Activated naive CD4-positive, alpha-beta T cell treated with anti-CD3 and anti-CD28 coated beads, Interleukin-2, amount 50 U/mL, for 24 hours (primary cell): ENCODE results near the gene TARS3.

Experiments used
- H3K27ac Mint-ChIP-seq: one replicate; pipeline ENCODE4 v1.8.0; 2021; ENCODE audit warnings: mild to moderate bottlenecking, mixed read lengths
- H3K27me3 Mint-ChIP-seq: one replicate; pipeline ENCODE4 v1.8.0; 2021; ENCODE audit warnings: mixed read lengths
- H3K36me3 Mint-ChIP-seq: one replicate; pipeline ENCODE4 v1.8.0; 2021; ENCODE audit warnings: mixed read lengths
- H3K4me1 Mint-ChIP-seq: one replicate; pipeline ENCODE4 v1.8.0; 2021; ENCODE audit warnings: mixed read lengths
- H3K4me3 Mint-ChIP-seq: one replicate; pipeline ENCODE4 v1.8.0; 2021; ENCODE audit warnings: mild to moderate bottlenecking, mixed read lengths
- H3K9me3 Mint-ChIP-seq: one replicate; pipeline ENCODE4 v1.8.0; 2021; ENCODE audit warnings: mixed read lengths

Gene TARS3

GRCh38 chr15:101723171-101723873, 951 bp downstream of the TARS3 start:
- no peaks in the 10 kb centered on the region for H3K27me3 Mint-ChIP-seq
- H3K9me3 Mint-ChIP-seq: no peaks in the 10 kb centered on the region
- H3K4me1 Mint-ChIP-seq: peaks cover 51% of the 10 kb centered on the region
- H3K27ac Mint-ChIP-seq: peak overlapping the region; percentile 88
- H3K4me3 Mint-ChIP-seq: peak overlapping the region; percentile 93
- H3K36me3 Mint-ChIP-seq: peaks cover 16% of the 10 kb centered on the region

GRCh38 chr15:101718896-101719295, 5.4 kb downstream of the TARS3 start:
- Mint-ChIP-seq H3K27ac (no peak overlapping the region), H3K4me3 (no peak overlapping the region), H3K36me3 (peaks cover 29% of the 10 kb centered on the region), H3K9me3 (no peaks in the 10 kb centered on the region), H3K4me1 (peaks cover 55% of the 10 kb centered on the region), H3K27me3 (no peaks in the 10 kb centered on the region)

DNA sequence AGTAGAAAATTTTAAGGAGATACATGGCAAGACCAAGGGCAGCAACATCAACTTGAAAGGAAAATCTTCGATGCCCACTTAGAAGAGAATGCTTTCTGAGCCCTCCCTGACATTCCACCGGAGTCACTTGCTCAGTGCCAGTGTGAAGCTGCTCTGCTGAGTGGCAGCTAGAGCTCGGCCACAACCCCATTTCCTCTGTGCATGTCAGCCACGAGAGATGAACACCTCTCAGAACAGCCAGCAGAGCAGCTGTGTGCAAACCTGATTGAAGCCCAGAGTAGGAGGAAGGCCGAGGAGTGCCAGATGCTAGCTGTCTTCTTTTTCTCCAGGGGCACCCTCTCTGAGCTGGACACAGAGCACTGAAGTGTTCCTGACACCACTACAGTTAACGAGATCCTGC, 12.2 kb downstream of the TARS3 start:
- Mint-ChIP-seq H3K4me3 (no peak overlapping the region), H3K27me3 (no peaks in the 10 kb centered on the region), H3K27ac (no peak overlapping the region), H3K36me3 (peaks cover 31% of the 10 kb centered on the region), H3K4me1 (peaks cover 18% of the 10 kb centered on the region), H3K9me3 (no peaks in the 10 kb centered on the region)

DNA sequence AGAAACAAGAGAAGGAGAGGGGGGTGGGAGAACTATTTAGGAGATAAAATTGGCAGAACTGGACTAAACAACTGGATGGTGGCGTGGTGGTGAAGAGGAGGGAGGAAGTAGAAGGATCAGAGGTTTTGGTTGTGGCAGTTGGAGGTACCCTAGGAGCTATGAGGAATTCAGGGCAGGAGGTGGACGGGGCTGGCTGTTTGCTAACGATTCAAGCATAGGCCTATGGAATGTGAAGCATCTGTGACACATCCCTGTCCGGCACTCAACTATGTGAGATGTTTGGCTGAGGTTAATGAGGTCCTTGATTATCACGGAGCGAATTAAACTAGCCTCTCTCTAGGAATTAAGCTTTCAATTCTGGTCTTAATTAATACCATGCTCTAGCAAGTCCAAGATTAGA, 13.5 kb downstream of the TARS3 start:
- no peaks in the 10 kb centered on the region for H3K27me3 Mint-ChIP-seq
- peaks cover 30% of the 10 kb centered on the region for H3K36me3 Mint-ChIP-seq
- H3K4me3 Mint-ChIP-seq: no peak overlapping the region
- H3K9me3 Mint-ChIP-seq: no peaks in the 10 kb centered on the region
- H3K27ac Mint-ChIP-seq: no peak overlapping the region
- peaks cover 18% of the 10 kb centered on the region for H3K4me1 Mint-ChIP-seq

DNA sequence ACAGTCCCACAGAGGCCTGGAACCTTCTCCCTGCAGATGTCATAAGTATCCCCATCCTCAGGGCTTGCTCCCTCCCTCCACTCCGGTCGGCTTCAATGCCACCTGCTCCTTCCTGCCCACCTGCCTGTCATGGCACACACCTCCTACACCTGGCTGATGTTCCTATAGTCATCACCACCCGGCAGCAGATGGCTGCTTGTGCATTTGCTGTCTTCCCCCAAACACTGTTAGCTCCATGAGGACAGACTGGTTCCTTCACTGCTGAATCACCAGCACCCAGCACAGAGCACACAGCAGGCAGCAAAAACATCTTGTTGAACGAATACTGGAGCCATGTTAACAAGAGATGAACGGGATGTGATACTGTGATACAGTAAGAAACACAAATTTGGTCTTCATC, 14.8 kb downstream of the TARS3 start:
- no peaks in the 10 kb centered on the region for H3K27me3 Mint-ChIP-seq
- no peak overlapping the region for H3K27ac Mint-ChIP-seq
- peaks cover 33% of the 10 kb centered on the region for H3K36me3 Mint-ChIP-seq
- no peak overlapping the region for H3K4me3 Mint-ChIP-seq
- H3K4me1 Mint-ChIP-seq: peaks cover 18% of the 10 kb centered on the region
- no peaks in the 10 kb centered on the region for H3K9me3 Mint-ChIP-seq

DNA sequence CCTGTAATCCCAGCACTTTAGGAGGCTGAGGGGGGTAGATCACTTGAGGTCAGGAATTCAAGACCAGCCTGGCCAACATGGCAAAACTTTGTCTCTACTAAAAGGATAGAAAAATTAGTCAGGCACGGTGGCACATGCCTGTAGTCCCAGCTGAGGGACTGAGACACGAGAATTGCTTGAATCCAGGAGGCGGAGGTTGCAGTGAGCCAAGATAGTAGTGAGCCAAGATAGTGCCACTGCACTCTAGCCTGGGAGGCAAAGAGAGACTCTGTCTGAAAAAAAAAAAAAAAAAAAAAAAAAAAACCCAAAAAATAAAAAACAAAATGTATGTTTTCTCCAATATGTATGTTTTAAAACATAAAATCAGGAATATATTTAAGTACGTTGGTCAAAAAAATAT, 16.3 kb downstream of the TARS3 start:
- Mint-ChIP-seq H3K27ac (no peak overlapping the region), H3K36me3 (peaks cover 27% of the 10 kb centered on the region), H3K4me3 (no peak overlapping the region), H3K27me3 (no peaks in the 10 kb centered on the region), H3K4me1 (peaks cover 11% of the 10 kb centered on the region), H3K9me3 (no peaks in the 10 kb centered on the region)

GRCh38 chr15:101702077-101702476, 22.2 kb downstream of the TARS3 start:
- H3K36me3 Mint-ChIP-seq: peaks cover 28% of the 10 kb centered on the region
- no peak overlapping the region for H3K4me3 Mint-ChIP-seq
- H3K27ac Mint-ChIP-seq: no peak overlapping the region
- peaks cover 26% of the 10 kb centered on the region for H3K4me1 Mint-ChIP-seq
- no peaks in the 10 kb centered on the region for H3K27me3 Mint-ChIP-seq
- no peaks in the 10 kb centered on the region for H3K9me3 Mint-ChIP-seq

GRCh38 chr15:101698314-101698713, 26.0 kb downstream of the TARS3 start:
- no peaks in the 10 kb centered on the region for H3K27me3 Mint-ChIP-seq

GRCh38 chr15:101697488-101697887, 26.8 kb downstream of the TARS3 start:
- Mint-ChIP-seq H3K4me1 (peaks cover 55% of the 10 kb centered on the region), H3K4me3 (peak overlapping the region; percentile 59), H3K9me3 (no peaks in the 10 kb centered on the region), H3K27ac (peak overlapping the region; percentile 92), H3K36me3 (peaks cover 32% of the 10 kb centered on the region), H3K27me3 (no peaks in the 10 kb centered on the region)

More at GRCh38 chr15:101698314-101698713, 26.0 kb downstream of the TARS3 start:
- Mint-ChIP-seq H3K36me3 (peaks cover 34% of the 10 kb centered on the region), H3K9me3 (no peaks in the 10 kb centered on the region), H3K4me3 (no peak overlapping the region), H3K27ac (no peak overlapping the region), H3K4me1 (peaks cover 48% of the 10 kb centered on the region)

GRCh38 chr15:101696829-101697228, 27.4 kb downstream of the TARS3 start:
- H3K27me3 Mint-ChIP-seq: no peaks in the 10 kb centered on the region
- no peaks in the 10 kb centered on the region for H3K9me3 Mint-ChIP-seq
- H3K36me3 Mint-ChIP-seq: peaks cover 34% of the 10 kb centered on the region
- peaks cover 55% of the 10 kb centered on the region for H3K4me1 Mint-ChIP-seq
- peak overlapping the region; percentile 59 for H3K4me3 Mint-ChIP-seq
- peak overlapping the region; percentile 92 for H3K27ac Mint-ChIP-seq

DNA sequence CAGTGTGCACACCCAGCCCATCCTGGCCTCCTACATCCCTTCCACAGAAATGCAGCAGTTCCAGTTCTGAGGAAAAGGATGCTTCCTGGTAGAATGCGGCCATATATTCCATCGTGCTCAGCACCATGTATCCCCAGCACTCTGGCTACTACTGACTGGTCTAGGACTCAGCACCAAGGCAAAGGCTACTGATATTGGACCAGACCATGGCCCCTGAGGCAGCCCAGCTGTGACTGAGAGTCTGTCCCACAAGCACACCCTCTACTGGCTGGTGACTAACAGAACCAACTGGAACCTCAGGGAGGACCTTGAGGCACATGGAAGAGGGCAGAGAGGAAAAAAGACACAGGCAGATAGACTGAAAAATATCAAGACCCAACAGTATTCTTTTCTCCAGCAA, 30.0 kb downstream of the TARS3 start:
- no peak overlapping the region for H3K4me3 Mint-ChIP-seq
- peaks cover 48% of the 10 kb centered on the region for H3K4me1 Mint-ChIP-seq
- H3K27ac Mint-ChIP-seq: peak overlapping the region; percentile 43
- peaks cover 29% of the 10 kb centered on the region for H3K36me3 Mint-ChIP-seq
- no peaks in the 10 kb centered on the region for H3K27me3 Mint-ChIP-seq
- no peaks in the 10 kb centered on the region for H3K9me3 Mint-ChIP-seq

GRCh38 chr15:101692801-101693598, 31.3 kb downstream of the TARS3 start:
- Mint-ChIP-seq H3K4me1 (peaks cover 39% of the 10 kb centered on the region), H3K9me3 (no peaks in the 10 kb centered on the region), H3K36me3 (peaks cover 27% of the 10 kb centered on the region), H3K27ac (peak overlapping the region; percentile 46), H3K27me3 (no peaks in the 10 kb centered on the region), H3K4me3 (no peak overlapping the region)

DNA sequence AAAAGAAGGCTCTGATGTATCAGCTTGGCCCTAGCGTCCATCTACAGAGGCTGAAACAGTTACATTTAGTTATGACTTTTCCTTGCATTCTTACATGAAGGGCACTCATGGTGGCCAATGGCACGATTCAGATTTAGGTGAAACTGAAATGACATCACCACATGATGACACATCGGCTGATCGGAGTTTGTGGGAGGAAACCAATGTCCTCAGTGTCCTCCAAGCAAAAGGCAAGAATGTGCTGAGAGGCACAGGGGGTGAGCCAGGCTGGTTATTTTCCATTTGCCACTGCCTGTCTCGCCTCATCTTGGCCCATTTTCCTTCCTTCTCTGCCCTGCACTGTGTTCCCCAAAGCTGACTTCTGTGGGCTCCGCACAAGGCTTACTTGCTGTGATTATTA, 34.4 kb downstream of the TARS3 start:
- Mint-ChIP-seq H3K4me1 (peaks cover 19% of the 10 kb centered on the region), H3K4me3 (no peak overlapping the region), H3K27me3 (no peaks in the 10 kb centered on the region), H3K36me3 (peaks cover 14% of the 10 kb centered on the region), H3K27ac (no peak overlapping the region), H3K9me3 (no peaks in the 10 kb centered on the region)

- H3K27ac Mint-ChIP-seq: no peak overlapping the region
Observed at GRCh38 chr15:101686718-101687117, 37.6 kb downstream of the TARS3 start.

GRCh38 chr15:101684877-101685276, 39.4 kb downstream of the TARS3 start:
- Mint-ChIP-seq H3K4me3 (no peak overlapping the region), H3K27me3 (no peaks in the 10 kb centered on the region)

More at GRCh38 chr15:101686718-101687117, 37.6 kb downstream of the TARS3 start:
- no peak overlapping the region for H3K4me3 Mint-ChIP-seq
- H3K36me3 Mint-ChIP-seq: peaks cover 8% of the 10 kb centered on the region
- H3K9me3 Mint-ChIP-seq: no peaks in the 10 kb centered on the region
- H3K27me3 Mint-ChIP-seq: no peaks in the 10 kb centered on the region
- no peaks in the 10 kb centered on the region for H3K4me1 Mint-ChIP-seq

GRCh38 chr15:101684384-101684783, 39.9 kb downstream of the TARS3 start:
- Mint-ChIP-seq H3K27ac (no peak overlapping the region), H3K36me3 (peaks cover 6% of the 10 kb centered on the region), H3K4me1 (no peaks in the 10 kb centered on the region), H3K9me3 (no peaks in the 10 kb centered on the region), H3K4me3 (no peak overlapping the region), H3K27me3 (no peaks in the 10 kb centered on the region)

More at GRCh38 chr15:101684877-101685276, 39.4 kb downstream of the TARS3 start:
- Mint-ChIP-seq H3K4me1 (no peaks in the 10 kb centered on the region), H3K36me3 (peaks cover 6% of the 10 kb centered on the region), H3K27ac (no peak overlapping the region), H3K9me3 (no peaks in the 10 kb centered on the region)
